GM18507 (cell line): ENCODE measurements around the gene SCFD2.
"Not testable (repeated sequence)": the region's sequence is repeated elsewhere in the genome, so short reads cannot be mapped to it uniquely, and the experiment has no call there.

ENCODE experiments used
- DNase-seq: peaks from one replicate; pipeline ENCODE4 v3.0.0; 2011; ENCODE audit warnings: low read depth; ENCODE audit not compliant: insufficient read length; ENCODE audit errors: extremely low spot score
- FAIRE-seq: peaks from 2 replicates; lab custom pipeline; 2011; peaks lifted over from hg19 to GRCh38; lab: Jason Lieb, UNC

The SCFD2 gene

GRCh38 chr4:53040459-53040815 is 325.4 kb downstream of the SCFD2 start:
- FAIRE-seq (no peak), DNase-seq (no peak)

GRCh38 chr4:53039741-53040458 is 326.0 kb downstream of the SCFD2 start:
- FAIRE-seq = no peak

GRCh38 chr4:53037892-53038291 is 328.0 kb downstream of the SCFD2 start:
- no peak for FAIRE-seq

More at GRCh38 chr4:53039741-53040458, 326.0 kb downstream of the SCFD2 start:
- no peak for DNase-seq

GRCh38 chr4:53032908-53033307 is 333.0 kb downstream of the SCFD2 start:
- FAIRE-seq = peak; percentile 64

More at GRCh38 chr4:53037892-53038291, 328.0 kb downstream of the SCFD2 start:
- no peak for DNase-seq

GRCh38 chr4:53026233-53026632 is 339.6 kb downstream of the SCFD2 start:
- peak; percentile 9 for FAIRE-seq

More at GRCh38 chr4:53032908-53033307, 333.0 kb downstream of the SCFD2 start:
- not testable (repeated sequence) for DNase-seq

GRCh38 chr4:53023677-53024299 is 342.1 kb downstream of the SCFD2 start:
- no peak for DNase-seq
- FAIRE-seq = no peak

More at GRCh38 chr4:53026233-53026632, 339.6 kb downstream of the SCFD2 start:
- DNase-seq = no peak

- DNase-seq (no peak), FAIRE-seq (no peak)
These were observed 343.3 kb downstream of the SCFD2 start for GRCh38 chr4:53022513-53023100.

- FAIRE-seq (no peak), DNase-seq (no peak)
These were observed 343.9 kb downstream of the SCFD2 start for GRCh38 chr4:53021754-53022512.

- no peak for DNase-seq
- no peak for FAIRE-seq
These were observed 346.1 kb downstream of the SCFD2 start for GRCh38 chr4:53019485-53020382.

DNA sequence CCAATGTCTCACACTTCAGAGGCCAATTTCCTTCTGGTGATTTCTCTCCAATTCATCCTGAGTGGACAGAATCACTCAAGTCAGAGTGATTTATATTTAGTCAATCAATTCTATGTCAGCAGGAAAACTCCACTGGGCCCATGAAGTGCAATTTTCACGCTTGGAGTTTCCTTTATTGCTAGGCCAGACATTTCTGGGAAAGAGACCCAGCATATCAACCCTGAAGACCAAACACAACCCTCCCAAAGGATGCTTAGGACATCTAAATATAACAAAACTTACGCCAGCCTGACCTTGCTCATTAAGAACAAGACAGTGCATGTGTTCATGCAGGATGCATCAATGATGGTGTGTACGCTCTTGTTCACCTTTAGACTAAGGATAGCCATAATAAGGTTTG is 347.4 kb downstream of the SCFD2 start:
- FAIRE-seq (no peak), DNase-seq (no peak)

- DNase-seq = no peak
- FAIRE-seq = no peak
These were observed 349.6 kb downstream of the SCFD2 start for GRCh38 chr4:53016099-53016820.

- FAIRE-seq = no peak
- DNase-seq = no peak
These were observed 350.2 kb downstream of the SCFD2 start for GRCh38 chr4:53015681-53016080.

DNA sequence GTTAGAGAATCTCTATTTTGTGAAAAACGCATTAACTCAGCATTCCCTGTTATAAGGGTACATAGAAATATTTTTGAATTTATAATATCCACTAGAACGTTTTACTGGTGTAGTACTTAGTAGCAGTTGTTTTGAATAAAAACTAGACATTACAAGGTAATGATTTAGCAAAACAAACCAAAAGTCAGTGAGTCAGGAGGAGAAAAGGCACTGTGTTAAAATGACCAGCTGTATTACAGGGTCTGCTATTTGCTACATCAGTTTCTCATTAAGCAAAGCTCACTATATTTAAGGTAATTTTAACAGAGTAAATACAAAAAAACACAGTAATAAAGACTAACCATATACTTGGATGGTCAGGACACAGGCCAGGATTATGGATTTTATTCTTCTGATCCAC is 351.0 kb downstream of the SCFD2 start:
- no peak for DNase-seq
- FAIRE-seq = no peak

DNA sequence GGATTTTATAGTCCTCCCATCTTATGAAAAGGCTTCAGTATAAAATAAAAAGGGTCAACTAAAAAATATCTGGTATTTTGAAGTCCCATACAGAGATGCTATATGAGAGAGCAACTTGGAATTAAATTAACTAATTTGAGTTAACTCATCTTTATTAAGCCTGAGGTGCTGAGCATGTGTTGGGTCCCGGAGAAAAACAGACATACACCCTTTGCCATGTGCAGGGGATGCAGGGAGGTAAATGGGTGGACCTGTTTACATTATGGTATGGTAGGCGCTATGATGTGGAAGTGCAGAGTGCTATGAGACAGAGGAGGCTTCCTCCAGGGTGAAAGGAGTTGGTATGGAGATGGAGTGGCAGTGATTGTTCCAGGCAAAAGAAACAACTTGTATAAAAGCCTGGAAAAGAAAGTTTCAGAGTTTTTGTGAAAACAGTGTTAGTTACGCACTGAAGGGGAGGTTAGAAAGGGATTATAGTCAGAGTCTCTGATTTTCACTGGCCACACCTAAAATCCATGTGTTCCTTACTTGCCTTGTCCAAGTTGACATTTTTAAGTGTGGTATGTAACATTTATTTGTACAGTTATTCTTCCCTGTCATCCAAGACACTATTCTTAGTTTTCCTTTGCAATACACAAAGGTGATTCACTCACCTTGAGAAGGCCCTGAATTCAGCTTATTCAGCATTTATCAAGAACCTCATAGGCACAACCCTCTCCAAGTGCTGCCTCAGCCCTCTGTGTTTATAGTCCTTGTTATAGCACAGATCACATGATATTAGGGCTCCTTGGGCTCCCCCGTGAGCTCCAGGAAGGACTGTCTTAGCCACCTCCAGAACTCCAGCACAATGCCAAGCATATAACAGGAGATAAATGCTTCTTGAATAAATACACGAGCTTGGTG is 351.7 kb downstream of the SCFD2 start:
- FAIRE-seq = no peak
- no peak for DNase-seq

- DNase-seq (no peak), FAIRE-seq (peak; percentile 71)
These were observed 353.1 kb downstream of the SCFD2 start for GRCh38 chr4:53012738-53013137.

DNA sequence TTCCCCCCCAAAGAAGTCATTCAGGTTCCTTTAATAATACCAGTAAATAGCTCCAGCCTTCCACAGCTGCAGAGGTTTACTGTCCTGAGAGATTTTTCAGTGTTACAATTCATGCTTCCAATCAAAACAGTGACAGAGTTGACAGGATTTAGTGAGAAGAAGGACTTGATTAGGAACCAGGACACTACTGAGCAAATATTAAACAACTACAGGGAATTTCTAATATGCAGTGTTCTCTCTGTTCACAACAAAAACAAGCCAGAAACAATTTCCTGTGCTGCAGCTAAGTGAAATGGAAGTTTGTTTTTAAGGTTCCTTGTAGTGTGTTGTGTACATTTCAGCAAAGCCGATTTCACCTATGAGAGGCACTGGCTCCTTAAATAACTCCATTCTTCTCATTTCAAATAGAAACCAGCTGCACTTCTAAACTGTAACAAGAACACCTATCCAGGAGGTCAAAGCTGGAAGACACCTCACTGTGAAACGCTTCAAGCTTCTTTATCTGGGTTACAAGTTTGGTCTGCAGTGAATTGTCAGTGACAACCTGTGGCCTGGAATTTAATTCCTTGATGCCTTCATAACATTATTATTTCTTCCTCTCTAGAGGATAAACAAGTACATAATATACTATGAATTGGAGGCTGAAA is 354.5 kb downstream of the SCFD2 start:
- DNase-seq (no peak), FAIRE-seq (no peak)

DNA sequence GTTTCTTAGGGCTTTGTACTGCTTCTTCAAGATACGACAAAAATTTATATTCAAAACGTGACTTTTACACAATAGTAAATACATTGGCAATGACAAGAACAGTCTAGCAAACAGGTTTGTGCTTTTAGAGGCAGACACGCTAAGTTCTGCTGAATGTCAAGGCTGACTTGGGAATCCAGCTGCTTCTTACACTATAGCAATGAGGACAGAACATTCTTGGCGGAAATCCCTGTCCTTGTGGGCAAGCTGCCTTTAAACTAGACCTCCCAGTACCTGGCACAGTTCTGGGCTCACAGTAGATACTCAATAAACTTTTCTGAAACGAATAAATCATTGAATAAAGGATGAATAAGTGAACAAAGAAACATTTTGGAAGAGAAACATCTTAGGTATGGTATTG is 355.5 kb downstream of the SCFD2 start:
- DNase-seq (no peak), FAIRE-seq (no peak)
